ENCODE measurements around the gene OVOL1.

Gene OVOL1

DNA sequence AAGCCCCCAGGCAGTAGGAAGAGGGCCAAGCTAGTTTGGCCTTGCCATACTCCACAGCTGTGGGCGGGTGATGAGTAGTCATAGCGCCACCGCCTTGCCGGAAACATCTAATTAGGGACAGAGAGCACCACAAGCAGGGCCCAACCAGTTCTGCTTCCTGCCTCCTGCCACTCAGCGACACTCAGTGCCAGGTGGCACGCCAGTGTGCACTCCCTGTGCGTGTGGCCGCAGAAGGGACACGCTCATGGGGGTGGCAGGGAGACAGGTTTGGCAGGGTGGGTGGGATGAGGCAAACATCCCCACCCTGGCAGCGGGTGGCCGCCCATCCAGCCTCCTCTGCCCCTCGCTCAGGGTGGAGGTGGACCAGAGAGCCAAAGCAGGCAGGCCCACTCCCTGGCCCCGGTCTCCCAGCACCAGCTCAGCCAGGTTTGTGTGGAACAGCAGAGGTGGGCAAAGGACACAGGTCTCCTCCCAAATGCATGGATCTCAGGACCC, 4.9 kb downstream of the OVOL1 start:
- peak overlapping the region; percentile 24; the same call in 1 of the 2 replicates for H3K4me3 ChIP-seq (ENCODE audit: low read length)
- H3K36me3 ChIP-seq (replicated peaks; ENCODE audit: low read depth, low read length), result no peaks in the 10 kb centered on the region
- H3K27me3 ChIP-seq (ENCODE audit: low read depth, low read length), result peaks cover 6% of the 10 kb centered on the region; the same call in 1 of the 2 replicates
- no peak for TF ChIP-seq EZH2phosphoT487 (IDR thresholded peaks at IDR 0.05; ENCODE audit: low read depth)
- TF ChIP-seq, protein P1, sequence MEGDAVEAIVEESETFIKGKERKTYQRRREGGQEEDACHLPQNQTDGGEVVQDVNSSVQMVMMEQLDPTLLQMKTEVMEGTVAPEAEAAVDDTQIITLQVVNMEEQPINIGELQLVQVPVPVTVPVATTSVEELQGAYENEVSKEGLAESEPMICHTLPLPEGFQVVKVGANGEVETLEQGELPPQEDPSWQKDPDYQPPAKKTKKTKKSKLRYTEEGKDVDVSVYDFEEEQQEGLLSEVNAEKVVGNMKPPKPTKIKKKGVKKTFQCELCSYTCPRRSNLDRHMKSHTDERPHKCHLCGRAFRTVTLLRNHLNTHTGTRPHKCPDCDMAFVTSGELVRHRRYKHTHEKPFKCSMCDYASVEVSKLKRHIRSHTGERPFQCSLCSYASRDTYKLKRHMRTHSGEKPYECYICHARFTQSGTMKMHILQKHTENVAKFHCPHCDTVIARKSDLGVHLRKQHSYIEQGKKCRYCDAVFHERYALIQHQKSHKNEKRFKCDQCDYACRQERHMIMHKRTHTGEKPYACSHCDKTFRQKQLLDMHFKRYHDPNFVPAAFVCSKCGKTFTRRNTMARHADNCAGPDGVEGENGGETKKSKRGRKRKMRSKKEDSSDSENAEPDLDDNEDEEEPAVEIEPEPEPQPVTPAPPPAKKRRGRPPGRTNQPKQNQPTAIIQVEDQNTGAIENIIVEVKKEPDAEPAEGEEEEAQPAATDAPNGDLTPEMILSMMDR (IDR thresholded peaks at IDR 0.05; ENCODE audit: low read depth, low read length), result peak; percentile 17; the same call in 1 of the 2 replicates
- peak overlapping the region; percentile 38 for H3K27ac ChIP-seq (ENCODE audit: low read length)
- H3K9me3 ChIP-seq (ENCODE audit: insufficient read depth, low read length), result no peaks in the 10 kb centered on the region
- H3K79me2 ChIP-seq (ENCODE audit: low read length), result no peaks in the 10 kb centered on the region
- H4K20me1 ChIP-seq (ENCODE audit: insufficient read depth, low read length), result no peaks in the 10 kb centered on the region
- H2AFZ ChIP-seq (ENCODE audit: low read depth, low read length), result peak overlapping the region; percentile 88; the same call in 1 of the 2 replicates
- H3K9ac ChIP-seq (ENCODE audit: low read length), result peak overlapping the region; percentile 29; the same call in 1 of the 2 replicates
- H3K4me2 ChIP-seq (ENCODE audit: low read length), result peak overlapping the region; percentile 54
- peaks cover 12% of the 10 kb centered on the region for H3K4me1 ChIP-seq (ENCODE audit: low read length)

DNA sequence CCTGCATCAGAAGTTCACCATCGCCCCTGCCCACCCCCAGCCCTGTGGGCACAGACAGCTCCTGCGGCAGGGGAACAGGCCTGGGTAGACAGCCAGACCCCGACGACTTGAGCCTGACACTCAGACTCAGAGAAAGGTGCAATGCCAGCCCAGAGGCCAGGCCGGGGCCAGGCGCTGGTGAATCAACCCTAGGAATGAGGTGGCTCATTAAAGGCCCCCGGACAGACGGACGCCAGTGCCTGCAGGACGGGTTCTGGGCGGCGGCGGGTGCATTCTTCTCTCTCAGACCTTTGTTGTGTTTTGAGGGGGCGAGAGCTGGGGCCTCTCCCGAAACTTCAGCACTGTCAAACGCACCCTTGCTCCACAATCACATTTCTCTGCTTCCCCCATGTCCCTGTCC, 5.6 kb downstream of the OVOL1 start:
- H2AFZ ChIP-seq (ENCODE audit: low read depth, low read length), result no peak overlapping the region
- no peak overlapping the region for H3K9ac ChIP-seq (ENCODE audit: low read length)
- H3K27ac ChIP-seq (ENCODE audit: low read length), result no peak overlapping the region
- peaks cover 12% of the 10 kb centered on the region for H3K4me1 ChIP-seq (ENCODE audit: low read length)
- H3K9me3 ChIP-seq (ENCODE audit: insufficient read depth, low read length), result no peaks in the 10 kb centered on the region
- no peaks in the 10 kb centered on the region for H3K79me2 ChIP-seq (ENCODE audit: low read length)
- TF ChIP-seq, protein P1 (IDR thresholded peaks at IDR 0.05; ENCODE audit: low read depth, low read length), result no peak
- no peak for TF ChIP-seq EZH2phosphoT487 (IDR thresholded peaks at IDR 0.05; ENCODE audit: low read depth)
- peaks cover 9% of the 10 kb centered on the region; the same call in 1 of the 2 replicates for H3K27me3 ChIP-seq (ENCODE audit: low read depth, low read length)
- no peaks in the 10 kb centered on the region for H3K36me3 ChIP-seq (replicated peaks; ENCODE audit: low read depth, low read length)
- H3K4me3 ChIP-seq (ENCODE audit: low read length), result no peak overlapping the region
- H3K4me2 ChIP-seq (ENCODE audit: low read length), result no peak overlapping the region
- no peaks in the 10 kb centered on the region for H4K20me1 ChIP-seq (ENCODE audit: insufficient read depth, low read length)

DNA sequence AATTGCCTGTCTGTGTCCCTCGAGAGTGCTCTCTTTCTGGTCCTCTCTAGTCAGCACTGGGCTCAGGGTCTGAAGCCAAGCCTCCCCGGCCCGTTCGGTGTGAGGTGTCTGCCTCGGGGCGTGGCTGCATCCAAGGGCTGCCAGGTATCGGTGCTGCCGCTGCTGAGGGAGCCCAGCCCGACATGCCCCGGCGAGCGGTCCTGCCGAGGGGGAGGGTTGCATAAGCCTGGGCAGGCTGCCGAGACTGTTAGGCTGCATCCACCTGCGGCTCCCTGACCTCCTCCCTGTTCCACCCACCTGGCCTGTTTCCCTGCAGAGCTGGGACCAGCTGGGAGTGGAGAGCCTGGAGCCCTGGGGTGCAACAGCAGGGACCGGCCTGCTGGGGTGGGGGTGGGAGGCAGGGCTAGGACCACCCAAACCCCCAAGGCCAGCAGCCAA, 6.3 kb downstream of the OVOL1 start:
- Histone ChIP-seq H3K4me2 (ENCODE audit: low read length) (no peak overlapping the region), H3K4me1 (ENCODE audit: low read length) (peaks cover 12% of the 10 kb centered on the region), H4K20me1 (ENCODE audit: insufficient read depth, low read length) (no peaks in the 10 kb centered on the region), H3K36me3 (replicated peaks; ENCODE audit: low read depth, low read length) (no peaks in the 10 kb centered on the region), H3K27me3 (ENCODE audit: low read depth, low read length) (peaks cover 13% of the 10 kb centered on the region), H3K9me3 (ENCODE audit: insufficient read depth, low read length) (no peaks in the 10 kb centered on the region), H3K79me2 (ENCODE audit: low read length) (no peaks in the 10 kb centered on the region), H3K9ac (ENCODE audit: low read length) (no peak overlapping the region), H3K4me3 (ENCODE audit: low read length) (no peak overlapping the region), H3K27ac (ENCODE audit: low read length) (no peak overlapping the region), H2AFZ (ENCODE audit: low read depth, low read length) (no peak overlapping the region)
- TF ChIP-seq, protein P1 (IDR thresholded peaks at IDR 0.05; ENCODE audit: low read depth, low read length), result no peak
- no peak for TF ChIP-seq EZH2phosphoT487 (IDR thresholded peaks at IDR 0.05; ENCODE audit: low read depth)

DNA sequence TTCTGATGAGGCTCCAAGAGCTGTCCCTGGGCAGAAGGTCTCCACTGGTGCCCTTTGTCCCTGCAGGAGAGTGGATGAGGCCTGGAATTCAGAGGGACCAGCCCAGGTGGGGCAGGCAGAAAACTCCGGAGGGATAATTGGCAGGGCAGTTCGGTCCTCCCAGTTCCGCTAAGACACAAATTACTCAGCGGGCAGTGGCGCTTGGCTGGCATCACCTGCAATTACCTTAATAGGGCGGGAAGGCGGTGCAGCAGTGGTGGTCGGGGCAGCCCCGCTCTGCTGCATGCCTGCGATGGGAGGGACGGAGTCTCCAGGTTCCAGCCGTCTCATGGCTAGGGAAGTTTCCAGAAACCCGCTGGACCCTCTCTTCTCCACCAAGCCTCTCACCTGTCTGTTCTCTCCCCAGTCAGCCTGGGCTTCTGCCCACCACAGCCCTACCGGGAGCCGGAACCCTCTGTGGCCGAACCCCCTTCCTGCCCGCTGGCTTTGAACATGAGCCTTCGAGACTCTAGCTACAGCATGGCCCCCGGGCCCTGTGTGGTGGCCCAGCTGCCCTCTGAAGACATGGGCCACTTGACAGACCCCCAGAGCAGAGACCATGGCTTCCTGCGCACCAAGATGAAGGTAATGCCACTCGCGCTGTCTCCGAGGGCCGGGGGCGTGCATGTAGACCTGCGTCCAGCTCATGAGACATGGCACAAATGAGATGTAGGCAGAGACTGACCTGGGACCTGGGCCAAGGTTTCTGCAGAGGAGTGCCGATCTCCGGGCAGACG, 7.0 kb downstream of the OVOL1 start:
- Histone ChIP-seq H3K9ac (ENCODE audit: low read length) (no peak overlapping the region), H3K4me3 (ENCODE audit: low read length) (no peak overlapping the region), H3K79me2 (ENCODE audit: low read length) (no peaks in the 10 kb centered on the region), H3K36me3 (replicated peaks; ENCODE audit: low read depth, low read length) (no peaks in the 10 kb centered on the region), H3K4me2 (ENCODE audit: low read length) (no peak overlapping the region), H3K4me1 (ENCODE audit: low read length) (peaks cover 12% of the 10 kb centered on the region), H3K27me3 (ENCODE audit: low read depth, low read length) (peaks cover 17% of the 10 kb centered on the region), H2AFZ (ENCODE audit: low read depth, low read length) (no peak overlapping the region), H3K27ac (ENCODE audit: low read length) (no peak overlapping the region), H4K20me1 (ENCODE audit: insufficient read depth, low read length) (no peaks in the 10 kb centered on the region), H3K9me3 (ENCODE audit: insufficient read depth, low read length) (no peaks in the 10 kb centered on the region)
- TF ChIP-seq, protein P1 (IDR thresholded peaks at IDR 0.05; ENCODE audit: low read depth, low read length), result no peak
- no peak for TF ChIP-seq EZH2phosphoT487 (IDR thresholded peaks at IDR 0.05; ENCODE audit: low read depth)
